HUES6 (cell line): Measurements from ENCODE around the gene RNF180.
"Not testable (repeated sequence)": the region's sequence is repeated elsewhere in the genome, so short reads cannot be mapped to it uniquely, and the experiment has no call there.

ENCODE experiments used
- H3K27ac ChIP-seq: 2 replicates; pipeline ENCODE4 v1.7.0; 2013; ENCODE audit warnings: low read depth, mild to moderate bottlenecking, low read length, inconsistent platforms
- H3K27me3 ChIP-seq: 2 replicates; pipeline ENCODE4 v1.6.1; 2013; ENCODE audit warnings: low read length; ENCODE audit not compliant: control insufficient read depth, insufficient read depth
- H3K36me3 ChIP-seq: 2 replicates; pipeline ENCODE4 v1.6.1; 2013; ENCODE audit warnings: low read length; ENCODE audit not compliant: control insufficient read depth, insufficient read depth
- H3K4me1 ChIP-seq: 2 replicates; pipeline ENCODE4 v1.6.1; 2013; ENCODE audit warnings: low read length; ENCODE audit not compliant: control insufficient read depth, insufficient read depth
- H3K4me3 ChIP-seq: 2 replicates; pipeline ENCODE4 v1.5.1; 2013; ENCODE audit warnings: low read depth, low read length
- H3K9ac ChIP-seq: one replicate; pipeline ENCODE4 v1.6.1; 2013; ENCODE audit warnings: mild to moderate bottlenecking, low read length
- H3K9me3 ChIP-seq: 2 replicates; pipeline ENCODE4 v1.6.1; 2013; ENCODE audit warnings: low read depth, low read length; ENCODE audit not compliant: control insufficient read depth, insufficient read depth

The RNF180 gene

GRCh38 chr5:64209353-64209752, 43.7 kb downstream of the RNF180 start:
- H3K9ac ChIP-seq = no peak overlapping the region
- H3K27ac ChIP-seq = no peak overlapping the region
- H3K9me3 ChIP-seq = no peaks in the 10 kb centered on the region
- peaks cover 8% of the 10 kb centered on the region; the same call in 1 of the 2 replicates for H3K4me1 ChIP-seq
- H3K27me3 ChIP-seq = no peaks in the 10 kb centered on the region
- no peaks in the 10 kb centered on the region for H3K36me3 ChIP-seq
- H3K4me3 ChIP-seq = no peak overlapping the region

GRCh38 chr5:64210866-64211265, 45.2 kb downstream of the RNF180 start:
- no peak overlapping the region for H3K27ac ChIP-seq
- peaks cover 8% of the 10 kb centered on the region; the same call in 1 of the 2 replicates for H3K4me1 ChIP-seq
- H3K9ac ChIP-seq = no peak overlapping the region
- H3K4me3 ChIP-seq = no peak overlapping the region
- H3K27me3 ChIP-seq = no peaks in the 10 kb centered on the region
- H3K9me3 ChIP-seq = no peaks in the 10 kb centered on the region
- H3K36me3 ChIP-seq = no peaks in the 10 kb centered on the region

DNA sequence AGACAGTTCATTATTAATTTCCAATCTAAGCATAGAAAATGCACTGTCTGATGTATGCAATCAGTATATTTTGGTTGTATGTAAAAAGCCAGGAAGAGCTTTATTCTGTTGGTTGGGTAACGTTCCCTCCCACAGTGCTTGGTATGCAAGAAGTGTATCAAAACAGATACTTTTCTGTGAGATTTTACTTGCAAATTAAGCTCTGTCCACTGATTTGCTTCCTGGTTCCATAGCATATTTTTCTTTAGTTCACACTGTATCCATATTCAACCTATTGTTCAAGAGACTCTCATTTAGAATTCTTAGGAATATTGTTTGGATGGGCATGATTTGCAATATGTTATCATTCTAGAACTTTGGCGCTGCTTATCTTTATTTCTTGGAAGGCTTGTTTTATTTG, 47.4 kb downstream of the RNF180 start:
- Histone ChIP-seq H3K4me3 (no peak overlapping the region), H3K9me3 (no peaks in the 10 kb centered on the region), H3K36me3 (no peaks in the 10 kb centered on the region), H3K4me1 (peaks cover 8% of the 10 kb centered on the region; the same call in 1 of the 2 replicates), H3K27me3 (no peaks in the 10 kb centered on the region), H3K9ac (no peak overlapping the region), H3K27ac (no peak overlapping the region)

GRCh38 chr5:64213531-64213930, 47.9 kb downstream of the RNF180 start:
- Histone ChIP-seq H3K27ac (no peak overlapping the region), H3K4me1 (peaks cover 8% of the 10 kb centered on the region; the same call in 1 of the 2 replicates), H3K9me3 (no peaks in the 10 kb centered on the region), H3K4me3 (no peak overlapping the region), H3K36me3 (no peaks in the 10 kb centered on the region), H3K9ac (no peak overlapping the region), H3K27me3 (no peaks in the 10 kb centered on the region)

DNA sequence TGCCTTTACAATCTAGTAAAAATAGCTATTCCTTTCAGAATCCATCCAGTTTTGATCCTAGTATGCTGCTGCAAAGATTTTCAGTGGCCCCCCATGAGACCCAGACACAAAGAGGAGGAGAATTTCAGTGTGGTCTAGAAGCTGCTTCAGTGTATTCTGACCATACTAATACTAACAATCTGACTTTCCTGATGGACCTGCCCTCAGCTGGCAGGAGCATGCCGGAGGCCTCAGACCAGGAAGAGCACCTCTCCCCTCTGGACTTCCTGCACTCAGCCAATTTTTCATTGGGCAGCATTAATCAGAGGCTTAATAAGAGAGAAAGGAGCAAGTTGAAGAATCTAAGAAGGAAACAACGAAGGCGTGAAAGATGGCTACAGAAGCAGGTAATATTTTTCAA, 48.5 kb downstream of the RNF180 start:
- no peaks in the 10 kb centered on the region for H3K27me3 ChIP-seq
- no peak overlapping the region for H3K27ac ChIP-seq
- H3K36me3 ChIP-seq = no peaks in the 10 kb centered on the region
- no peak overlapping the region for H3K4me3 ChIP-seq
- H3K9me3 ChIP-seq = no peaks in the 10 kb centered on the region
- H3K9ac ChIP-seq = no peak overlapping the region
- peaks cover 8% of the 10 kb centered on the region; the same call in 1 of the 2 replicates for H3K4me1 ChIP-seq

DNA sequence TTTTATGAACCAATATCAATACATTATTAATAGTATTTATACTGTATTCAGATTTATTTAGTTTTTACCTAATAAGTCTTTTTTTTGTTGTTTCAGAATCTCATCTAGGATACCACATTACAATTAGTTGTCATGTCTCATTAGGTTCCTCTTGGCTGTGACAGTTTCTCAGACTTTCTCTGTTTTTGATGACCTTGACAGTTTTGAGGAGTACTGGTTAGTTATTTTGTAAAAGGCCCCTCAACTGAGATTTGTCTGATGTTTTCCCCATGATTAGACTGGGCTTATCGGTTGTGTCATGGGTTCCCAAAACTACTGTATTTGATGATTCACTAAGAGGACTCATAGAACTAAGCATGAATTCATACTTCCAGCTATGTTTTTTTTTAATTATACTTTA, 56.3 kb downstream of the RNF180 start:
- H3K27me3 ChIP-seq = no peaks in the 10 kb centered on the region
- no peak overlapping the region for H3K4me3 ChIP-seq
- H3K36me3 ChIP-seq = no peaks in the 10 kb centered on the region
- H3K27ac ChIP-seq = no peak overlapping the region
- H3K9me3 ChIP-seq = peaks cover 17% of the 10 kb centered on the region
- H3K9ac ChIP-seq = no peak overlapping the region
- H3K4me1 ChIP-seq = no peaks in the 10 kb centered on the region

DNA sequence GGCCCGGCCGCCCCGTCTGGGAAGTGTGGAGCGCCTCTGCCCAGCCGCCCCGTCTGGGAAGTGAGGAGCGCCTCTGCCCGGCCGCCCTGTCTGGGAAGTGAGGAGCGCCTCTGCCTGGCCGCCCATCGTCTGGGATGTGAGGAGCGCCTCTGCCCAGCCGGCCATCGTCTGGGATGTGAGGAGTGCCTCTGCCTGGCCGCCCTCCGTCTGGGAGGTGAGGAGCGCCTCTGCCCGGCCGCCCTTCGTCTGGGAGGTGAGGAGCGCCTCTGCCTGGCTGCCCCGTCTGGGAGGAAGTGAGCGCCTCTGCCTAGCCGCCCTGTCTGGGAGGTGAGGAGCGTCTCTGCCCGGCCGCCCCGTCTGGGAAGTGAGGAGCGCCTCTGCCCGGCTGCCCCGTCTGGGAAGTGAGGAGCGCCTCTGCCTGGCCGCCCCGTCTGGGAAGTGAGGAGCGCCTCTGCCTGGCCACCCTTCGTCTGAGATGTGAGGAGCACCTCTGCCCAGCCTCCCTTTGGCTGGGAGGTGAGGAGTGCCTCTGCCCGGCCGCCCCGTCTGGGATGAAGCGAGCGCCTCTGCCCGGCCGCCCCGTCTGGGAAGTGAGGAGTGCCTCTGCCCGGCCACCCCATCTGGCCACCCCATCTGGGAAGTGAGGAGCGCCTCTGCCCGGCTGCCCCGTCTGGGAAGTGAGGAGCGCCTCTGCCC, 59.8 kb downstream of the RNF180 start:
- H3K36me3 ChIP-seq, H3K4me1 ChIP-seq, H3K27ac ChIP-seq, H3K4me3 ChIP-seq, H3K27me3 ChIP-seq, H3K9ac ChIP-seq: not testable (repeated sequence)
- peaks cover 17% of the 10 kb centered on the region for H3K9me3 ChIP-seq

- H3K27me3 ChIP-seq, H3K27ac ChIP-seq, H3K36me3 ChIP-seq, H3K4me1 ChIP-seq, H3K9ac ChIP-seq, H3K4me3 ChIP-seq: not testable (repeated sequence)
- peaks cover 17% of the 10 kb centered on the region for H3K9me3 ChIP-seq
Measured at GRCh38 chr5:64227131-64227537, 61.5 kb downstream of the RNF180 start.

GRCh38 chr5:64229163-64229774, 63.6 kb downstream of the RNF180 start:
- H3K27me3 ChIP-seq = no peaks in the 10 kb centered on the region
- H3K9me3 ChIP-seq = peaks cover 9% of the 10 kb centered on the region
- H3K9ac ChIP-seq = no peak overlapping the region
- no peak overlapping the region for H3K4me3 ChIP-seq
- no peaks in the 10 kb centered on the region for H3K36me3 ChIP-seq
- no peaks in the 10 kb centered on the region for H3K4me1 ChIP-seq
- no peak overlapping the region for H3K27ac ChIP-seq

DNA sequence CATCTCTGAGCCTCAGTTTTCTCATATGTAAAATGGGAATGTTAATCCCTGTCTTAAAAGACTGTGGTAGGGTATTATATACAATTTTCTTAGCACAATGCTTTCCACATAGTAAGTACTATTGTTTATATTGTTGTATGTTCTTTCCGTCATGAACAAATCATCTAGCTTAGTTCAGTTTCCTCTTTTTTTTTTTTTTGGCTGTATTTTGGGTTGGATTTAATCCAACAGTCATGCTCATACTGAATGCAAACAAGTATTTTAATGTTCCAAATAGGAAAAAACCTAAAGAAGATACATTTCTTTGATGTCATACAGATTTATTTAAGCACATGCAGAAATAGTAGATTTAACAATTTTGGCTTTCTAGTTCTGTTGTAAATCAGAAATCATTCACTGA, 95.1 kb downstream of the RNF180 start:
- Histone ChIP-seq H3K36me3 (no peaks in the 10 kb centered on the region), H3K9me3 (no peaks in the 10 kb centered on the region), H3K27ac (no peak overlapping the region), H3K4me3 (no peak overlapping the region), H3K4me1 (no peaks in the 10 kb centered on the region), H3K27me3 (no peaks in the 10 kb centered on the region), H3K9ac (no peak overlapping the region)

GRCh38 chr5:64269164-64269563, 103.5 kb downstream of the RNF180 start:
- no peak overlapping the region for H3K4me3 ChIP-seq
- no peak overlapping the region for H3K9ac ChIP-seq
- H3K4me1 ChIP-seq = no peaks in the 10 kb centered on the region
- H3K36me3 ChIP-seq = no peaks in the 10 kb centered on the region
- H3K9me3 ChIP-seq = no peaks in the 10 kb centered on the region
- no peak overlapping the region for H3K27ac ChIP-seq
- H3K27me3 ChIP-seq = no peaks in the 10 kb centered on the region
